ENCODE measurements around the gene TMEM42.

TMEM42 gene

GRCh38 chr3:44886561-44886960 lies 24.8 kb downstream of the TMEM42 start:
- no peaks in the 10 kb centered on the region for H3K27me3 ChIP-seq

GRCh38 chr3:44887101-44887500 lies 25.4 kb downstream of the TMEM42 start:
- intact Hi-C loops (cut with DNase I; ENCODE audit: low total_unique reads), result no loop called here

More at GRCh38 chr3:44886561-44886960, 24.8 kb downstream of the TMEM42 start:
- H3K9me3 ChIP-seq, result no peaks in the 10 kb centered on the region
- DNase-seq, result no peak
- TF ChIP-seq CTCF (IDR thresholded peaks at IDR 0.05), result no peak
- H3K4me1 ChIP-seq, result peaks cover 0 to 29% (median 20%) of the 10 kb centered on the region in 4 donors
- intact Hi-C loops (cut with DNase I; ENCODE audit: low total_unique reads), result no loop called here
- H3K4me3 ChIP-seq, result no peak overlapping the region
- H3K27ac ChIP-seq, result no peak overlapping the region
- no peaks in the 10 kb centered on the region for H3K36me3 ChIP-seq

GRCh38 chr3:44890258-44890657 lies 28.5 kb downstream of the TMEM42 start:
- intact Hi-C loops (cut with DNase I; ENCODE audit: low total_unique reads), result no loop called here
- TF ChIP-seq CTCF (IDR thresholded peaks at IDR 0.05), result no peak
- Histone ChIP-seq H3K27ac (no peak overlapping the region), H3K4me3 (no peak overlapping the region), H3K4me1 (peaks cover 0 to 10% (median 4%) of the 10 kb centered on the region in 4 donors), H3K27me3 (no peaks in the 10 kb centered on the region), H3K36me3 (no peaks in the 10 kb centered on the region), H3K9me3 (no peaks in the 10 kb centered on the region)
- no peak for DNase-seq

More at GRCh38 chr3:44887101-44887500, 25.4 kb downstream of the TMEM42 start:
- DNase-seq, result no peak
- H3K27me3 ChIP-seq, result no peaks in the 10 kb centered on the region
- no peak overlapping the region for H3K4me3 ChIP-seq
- H3K27ac ChIP-seq, result no peak overlapping the region
- no peaks in the 10 kb centered on the region for H3K9me3 ChIP-seq
- no peaks in the 10 kb centered on the region for H3K36me3 ChIP-seq
- H3K4me1 ChIP-seq, result peaks cover 0 to 29% (median 20%) of the 10 kb centered on the region in 4 donors
- TF ChIP-seq CTCF (IDR thresholded peaks at IDR 0.05), result no peak

GRCh38 chr3:44890852-44891251 lies 29.1 kb downstream of the TMEM42 start:
- Histone ChIP-seq H3K4me1 (peaks cover 0 to 4% (median 0%) of the 10 kb centered on the region in 4 donors), H3K36me3 (no peaks in the 10 kb centered on the region), H3K4me3 (no peak overlapping the region), H3K27me3 (no peaks in the 10 kb centered on the region), H3K9me3 (no peaks in the 10 kb centered on the region), H3K27ac (no peak overlapping the region)
- intact Hi-C loops (cut with DNase I; ENCODE audit: low total_unique reads), result no loop called here
- no peak for DNase-seq
- no peak for TF ChIP-seq CTCF (IDR thresholded peaks at IDR 0.05)

- Histone ChIP-seq H3K9me3 (no peaks in the 10 kb centered on the region), H3K4me3 (no peak overlapping the region), H3K27ac (no peak overlapping the region), H3K4me1 (no peaks in the 10 kb centered on the region), H3K27me3 (no peaks in the 10 kb centered on the region), H3K36me3 (no peaks in the 10 kb centered on the region)
- intact Hi-C loops (cut with DNase I; ENCODE audit: low total_unique reads), result no loop called here
- no peak for TF ChIP-seq CTCF (IDR thresholded peaks at IDR 0.05)
- DNase-seq, result no peak
These were observed 31.0 kb downstream of the TMEM42 start for GRCh38 chr3:44892689-44893088.

- Histone ChIP-seq H3K4me3 (no peak overlapping the region), H3K27ac (no peak overlapping the region), H3K4me1 (no peaks in the 10 kb centered on the region), H3K9me3 (no peaks in the 10 kb centered on the region), H3K27me3 (no peaks in the 10 kb centered on the region), H3K36me3 (no peaks in the 10 kb centered on the region)
- no peak for TF ChIP-seq CTCF (IDR thresholded peaks at IDR 0.05)
- DNase-seq, result no peak
- intact Hi-C loops (cut with DNase I; ENCODE audit: low total_unique reads), result no loop called here
These were observed 31.4 kb downstream of the TMEM42 start for GRCh38 chr3:44893097-44893496.
